Pancreas (tissue), 10 donors: ENCODE measurements around the gene AIG1. TPM values are rescaled to one million over a fixed set of nuclear protein-coding genes. Genes with fewer than 3 reads are reported as not detected.

Source experiments
- ATAC-seq, 4 donors: fragments of 200-7000 bp; cut with Tn5 transposase; one replicate each; pipeline versions ENCODE4 v1.8.0 to v1.9.1; 2020; ENCODE audit warnings: mild to moderate bottlenecking in 4 of 4, moderate library complexity in 4 of 4
- DNase-seq, 6 donors: peaks; one replicate each; pipeline ENCODE4 v3.0.0-alpha.2; 2020
- FAIRE-seq: peaks from 2 replicates; lab custom pipeline; 2012; peaks lifted over from hg19 to GRCh38; lab: Jason Lieb, UNC
- H3K27ac ChIP-seq, 4 donors: fragments of 200-600 bp; sonication (generic); 1 replicate in 3 of 4; 2 replicates in 1 of 4; pipeline versions ENCODE4 v1.5.0 to v1.8.0; 2020
- H3K27me3 ChIP-seq, 4 donors: fragments of 200-600 bp; one replicate each; pipeline ENCODE4 v1.8.0; 2021
- H3K36me3 ChIP-seq, 3 donors: fragments of 200-600 bp; sonication (generic) in 1 of 3; one replicate each; pipeline versions ENCODE4 v1.5.0 to v1.8.0; 2020 to 2021
- H3K4me1 ChIP-seq, 3 donors: fragments of 200-600 bp; one replicate each; pipeline ENCODE4 v1.8.0; 2021
- H3K4me3 ChIP-seq, 4 donors: fragments of 200-600 bp; sonication (generic) in 2 of 4; one replicate each; pipeline versions ENCODE4 v1.5.0 to v1.8.0; 2020 to 2021
- H3K9me3 ChIP-seq, 4 donors: fragments of 200-600 bp; one replicate each; pipeline ENCODE4 v1.8.0; 2021
- CTCF ChIP-seq, 4 donors: fragments of 200-600 bp; sonication (generic) in 3 of 4; IDR thresholded peaks; one replicate each; pipeline versions ENCODE4 v1.5.0 to v1.8.0; 2021; ENCODE audit warnings: antibody characterized with exemption in 4 of 4
- WGBS, 2 donors: extraction: QIAGEN DNeasy Blood & Tissue Kit; methylation state at CpG; one replicate each; pipeline ENCODE4 v1.1.7; 2013; 5-methylcytosine and 5-hydroxymethylcytosine counted together
- intact Hi-C, 3 donors: fragments of 100-400 bp; cut with DNase I; formaldehyde crosslinking; loops; one replicate each; pipeline versions ENCODE4 v1.11.1 to v1.14.2; 2022
- polyA plus RNA-seq, 2 donors: library from polyadenylated mRNA; stranded (reverse); fragments of 200-250 nt; gene quantifications; one replicate each; pipeline ENCODE4 v1.2.3, GENCODE V29; 2013
- total RNA-seq, 6 donors: library from RNA; stranded (reverse); fragmentation: NEBNext Ultra II Directional in 4 of 6; extraction: Animal tissue kit (Norgen Biotek cat#: 25700) in 4 of 6; gene quantifications; one replicate each; pipeline versions ENCODE4 v1.2.1 to v1.2.4, GENCODE V29; 2021 to 2023
- donor health status: healthy with polysubstance abuse.
- donor health status: DM: no; HTN: no; CAD: no; lungs with moderate emphysema.
- donor health status: DM: no; HTN: no; CAD: no.
- donor health status: control.
- donor health status: control.
- donor health status: Bipolar disorder and iron deficiency.
- donor health status: DM: yes; HTN: yes; CAD: no.
- donor health status: DM: no; HTN: no; CAD: no.
- donor health status: DM: no; HTN: no; CAD: no.
- donor health status: DM: yes; HTN: yes; CAD: no.

Gene AIG1
- total and polyA plus RNA-seq, 8 donors, result 8.7 to 28.9 (median 14.9) TPM

- FAIRE-seq (no peak), DNase-seq (no peak), ATAC-seq (peak in 3 of 4 donors; percentile 42 to 79 (median 73))
- no peaks in the 10 kb centered on the region for H3K9me3 ChIP-seq
- no peak for TF ChIP-seq CTCF (IDR thresholded peaks at IDR 0.05)
- no peaks in the 10 kb centered on the region for H3K27me3 ChIP-seq
- 55 to 58% methylated on average over 2 of the region's 2 CpGs for WGBS, 2 donors
- no peaks in the 10 kb centered on the region for H3K36me3 ChIP-seq
- intact Hi-C loops, result no loop called here
- no peak overlapping the region for H3K27ac ChIP-seq
- H3K4me3 ChIP-seq, result no peak overlapping the region
- peaks cover 0 to 2% (median 0%) of the 10 kb centered on the region in 3 donors for H3K4me1 ChIP-seq
Measured at GRCh38 chr6:143098054-143098671, 37.5 kb downstream of the AIG1 start.

GRCh38 chr6:143099647-143100046, 39.0 kb downstream of the AIG1 start:
- TF ChIP-seq CTCF (IDR thresholded peaks at IDR 0.05), result no peak
- FAIRE-seq (no peak), DNase-seq (no peak), ATAC-seq (no peak)
- no peak overlapping the region for H3K27ac ChIP-seq
- intact Hi-C loops, result no loop called here
- H3K4me3 ChIP-seq, result no peak overlapping the region
- no peaks in the 10 kb centered on the region for H3K9me3 ChIP-seq
- peaks cover 0 to 2% (median 0%) of the 10 kb centered on the region in 3 donors for H3K4me1 ChIP-seq
- 77 to 81% methylated on average over 2 of the region's 2 CpGs for WGBS, 2 donors
- no peaks in the 10 kb centered on the region for H3K36me3 ChIP-seq
- no peaks in the 10 kb centered on the region for H3K27me3 ChIP-seq

DNA sequence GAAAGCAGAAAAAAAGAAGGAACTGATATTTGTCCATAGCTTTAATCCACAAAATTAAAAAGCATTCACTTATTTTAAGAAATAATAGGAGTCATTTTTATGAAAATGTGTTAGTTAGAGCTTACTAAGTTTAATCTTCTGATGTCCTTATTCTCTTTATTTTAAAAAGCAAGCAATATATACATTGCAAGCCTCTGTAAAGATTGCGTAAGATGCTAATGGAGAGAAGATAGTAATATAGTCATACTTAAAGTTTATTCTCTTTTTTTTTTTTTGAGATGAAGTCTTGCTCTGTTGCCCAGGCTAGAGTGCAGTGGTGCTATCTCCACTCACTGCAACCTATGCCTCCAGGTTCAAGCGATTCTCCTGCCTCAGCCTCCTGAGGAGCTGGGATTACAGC, 39.7 kb downstream of the AIG1 start:
- no peaks in the 10 kb centered on the region for H3K36me3 ChIP-seq
- H3K4me1 ChIP-seq, result peaks cover 0 to 2% (median 0%) of the 10 kb centered on the region in 3 donors
- FAIRE-seq (no peak), ATAC-seq (no peak), DNase-seq (no peak)
- H3K4me3 ChIP-seq, result no peak overlapping the region
- no peaks in the 10 kb centered on the region for H3K27me3 ChIP-seq
- intact Hi-C loops, result no loop called here
- H3K27ac ChIP-seq, result no peak overlapping the region
- 98 to 100% methylated on average over 2 of the region's 2 CpGs for WGBS, 2 donors
- no peak for TF ChIP-seq CTCF (IDR thresholded peaks at IDR 0.05)
- no peaks in the 10 kb centered on the region for H3K9me3 ChIP-seq

GRCh38 chr6:143103916-143104315, 43.2 kb downstream of the AIG1 start:
- no peaks in the 10 kb centered on the region for H3K27me3 ChIP-seq
- H3K4me1 ChIP-seq, result no peaks in the 10 kb centered on the region
- intact Hi-C loops, result no loop called here
- DNase-seq (no peak), ATAC-seq (no peak), FAIRE-seq (no peak)
- WGBS, 2 donors, result 97 to 98% methylated on average over 1 of the region's 1 CpG
- no peaks in the 10 kb centered on the region for H3K9me3 ChIP-seq
- H3K27ac ChIP-seq, result no peak overlapping the region
- H3K4me3 ChIP-seq, result no peak overlapping the region
- TF ChIP-seq CTCF (IDR thresholded peaks at IDR 0.05), result no peak
- no peaks in the 10 kb centered on the region for H3K36me3 ChIP-seq

DNA sequence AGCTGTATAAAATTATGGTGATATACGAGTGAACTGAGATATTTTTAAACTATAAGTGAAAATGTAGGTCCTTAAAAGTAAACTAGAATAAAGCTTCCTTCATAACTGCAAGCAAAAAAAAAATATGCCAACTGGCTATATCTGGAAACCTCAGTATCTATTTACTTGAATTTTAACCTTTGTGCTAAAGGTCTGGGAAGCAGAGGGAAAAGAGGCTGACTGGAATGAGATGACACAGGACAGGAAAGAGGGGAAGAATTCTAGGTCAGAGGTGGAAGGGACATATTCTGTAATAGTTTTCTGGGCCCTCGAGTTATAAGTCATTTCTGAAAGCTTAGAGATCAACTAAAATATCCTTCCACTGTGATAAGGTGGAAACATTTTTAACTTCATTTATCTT, 46.8 kb downstream of the AIG1 start:
- FAIRE-seq (no peak), DNase-seq (no peak), ATAC-seq (no peak)
- intact Hi-C loops, result no loop called here
- H3K27me3 ChIP-seq, result no peaks in the 10 kb centered on the region
- 60 to 85% methylated on average over 2 of the region's 2 CpGs for WGBS, 2 donors
- H3K36me3 ChIP-seq, result no peaks in the 10 kb centered on the region
- H3K9me3 ChIP-seq, result no peaks in the 10 kb centered on the region
- no peak for TF ChIP-seq CTCF (IDR thresholded peaks at IDR 0.05)
- no peak overlapping the region for H3K27ac ChIP-seq
- no peaks in the 10 kb centered on the region for H3K4me1 ChIP-seq
- no peak overlapping the region for H3K4me3 ChIP-seq
